T-helper 17 cell (primary cell): Measurements from ENCODE around the gene ICAM1. TPM values are rescaled to one million over a fixed set of nuclear protein-coding genes. Genes with fewer than 3 reads are reported as not detected.

Source experiments
- ATAC-seq: fragments of 150-1000 bp; cut with Tn5 transposase; 2 replicates; pipeline ENCODE4 v1.10.0; 2021; ENCODE audit warnings: mild to moderate bottlenecking, moderate library complexity
- DNase-seq, 3 donors: peaks; one replicate each; pipeline versions ENCODE4 v3.0.0 to v3.0.0-alpha.2; 2020 to 2021
- H3K9me3 ChIP-seq: one replicate; pipeline ENCODE4 v1.7.0; 2013; ENCODE audit warnings: low read length, mild to moderate bottlenecking; ENCODE audit not compliant: control insufficient read depth, poor library complexity, severe bottlenecking
- H3K27ac Mint-ChIP-seq: one replicate; pipeline ENCODE4 v1.8.0; 2022; ENCODE audit warnings: mild to moderate bottlenecking, moderate library complexity, mixed read lengths
- H3K27me3 Mint-ChIP-seq: one replicate; pipeline ENCODE4 v1.8.0; 2022; ENCODE audit warnings: mixed read lengths
- H3K36me3 Mint-ChIP-seq: one replicate; pipeline ENCODE4 v1.8.0; 2022; ENCODE audit warnings: low read depth, mixed read lengths
- H3K4me1 Mint-ChIP-seq: one replicate; pipeline ENCODE4 v1.8.0; 2022; ENCODE audit warnings: mild to moderate bottlenecking, mixed read lengths
- H3K4me3 Mint-ChIP-seq: one replicate; pipeline ENCODE4 v1.8.0; 2022; ENCODE audit warnings: mild to moderate bottlenecking, moderate library complexity, mixed read lengths
- total RNA-seq, 4 donors: library from RNA in 2 of 4; stranded (reverse) in 2 of 4; gene quantifications; one replicate each; pipeline ENCODE4 v1.2.3 and lab custom pipeline; 2022 to 2026

ICAM1 gene
- total RNA-seq (10 to 100 TPM; 18.7 to 28.1 TPM), total RNA-seq (lab: John Stamatoyannopoulos, UW) (19.9 to 21.6 reads per million in 2 donors)

- Mint-ChIP-seq H3K27me3 (no peaks in the 10 kb centered on the region), H3K36me3 (peaks cover 2% of the 10 kb centered on the region), H3K27ac (peak within 1 kb of the TSS; percentile 93), H3K4me3 (peak within 1 kb of the TSS; percentile 89), H3K4me1 (peaks cover 25% of the 10 kb centered on the region)
- H3K9me3 ChIP-seq = no peaks in the 10 kb centered on the region
- ATAC-seq = peak; percentile 68
- peak; percentile 53 to 63 (median 62) for DNase-seq
These were observed at the start of gene ICAM1 for GRCh38 chr19:10270616-10271394. Gene ICAM1, plus strand, starts transcription at chr19:10271120. Its CDS starts 40 bp downstream, at chr19:10271160.

GRCh38 chr19:10222201-10222890 lies 48.6 kb upstream of the ICAM1 start:
- Mint-ChIP-seq H3K4me3 (no peak overlapping the region), H3K27me3 (no peaks in the 10 kb centered on the region), H3K4me1 (peaks cover 16% of the 10 kb centered on the region), H3K36me3 (peaks cover 7% of the 10 kb centered on the region), H3K27ac (peak overlapping the region; percentile 87)
- DNase-seq = no peak
- no peak for ATAC-seq
- no peaks in the 10 kb centered on the region for H3K9me3 ChIP-seq

- Mint-ChIP-seq H3K27me3 (no peaks in the 10 kb centered on the region), H3K4me3 (peak overlapping the region; percentile 50), H3K36me3 (peaks cover 7% of the 10 kb centered on the region), H3K4me1 (peaks cover 16% of the 10 kb centered on the region), H3K27ac (peak overlapping the region; percentile 61)
- no peak for DNase-seq
- H3K9me3 ChIP-seq = no peaks in the 10 kb centered on the region
- ATAC-seq = no peak
These were observed 47.3 kb upstream of the ICAM1 start for GRCh38 chr19:10223488-10224213.

GRCh38 chr19:10224337-10224736 lies 46.6 kb upstream of the ICAM1 start:
- H3K9me3 ChIP-seq = no peaks in the 10 kb centered on the region
- Mint-ChIP-seq H3K27ac (peak overlapping the region; percentile 61), H3K36me3 (peaks cover 7% of the 10 kb centered on the region), H3K4me1 (peaks cover 16% of the 10 kb centered on the region), H3K4me3 (no peak overlapping the region), H3K27me3 (no peaks in the 10 kb centered on the region)
- ATAC-seq (no peak), DNase-seq (no peak)

GRCh38 chr19:10226021-10226375 lies 44.9 kb upstream of the ICAM1 start:
- H3K9me3 ChIP-seq = no peaks in the 10 kb centered on the region
- Mint-ChIP-seq H3K27me3 (no peaks in the 10 kb centered on the region), H3K36me3 (peaks cover 7% of the 10 kb centered on the region), H3K27ac (peak overlapping the region; percentile 63), H3K4me1 (peaks cover 23% of the 10 kb centered on the region), H3K4me3 (no peak overlapping the region)
- ATAC-seq (no peak), DNase-seq (no peak)

- H3K9me3 ChIP-seq = no peaks in the 10 kb centered on the region
- no peaks in the 10 kb centered on the region for H3K27me3 Mint-ChIP-seq
- H3K27ac Mint-ChIP-seq = peak overlapping the region; percentile 63
- peaks cover 6% of the 10 kb centered on the region for H3K36me3 Mint-ChIP-seq
- ATAC-seq (no peak), DNase-seq (no peak)
- H3K4me3 Mint-ChIP-seq = no peak overlapping the region
- H3K4me1 Mint-ChIP-seq = peaks cover 23% of the 10 kb centered on the region
These were observed 44.4 kb upstream of the ICAM1 start for GRCh38 chr19:10226376-10227025.

- no peaks in the 10 kb centered on the region for H3K27me3 Mint-ChIP-seq
- peaks cover 27% of the 10 kb centered on the region for H3K4me1 Mint-ChIP-seq
- peaks cover 5% of the 10 kb centered on the region for H3K36me3 Mint-ChIP-seq
- H3K27ac Mint-ChIP-seq = no peak overlapping the region
- no peaks in the 10 kb centered on the region for H3K9me3 ChIP-seq
- H3K4me3 Mint-ChIP-seq = no peak overlapping the region
- no peak for ATAC-seq
- no peak for DNase-seq
These were observed 43.6 kb upstream of the ICAM1 start for GRCh38 chr19:10227026-10227971.

- peaks cover 25% of the 10 kb centered on the region for H3K4me1 Mint-ChIP-seq
- H3K27ac Mint-ChIP-seq = peak overlapping the region; percentile 93
- ATAC-seq = no peak
- H3K27me3 Mint-ChIP-seq = no peaks in the 10 kb centered on the region
- no peak for DNase-seq
- no peak overlapping the region for H3K4me3 Mint-ChIP-seq
- H3K36me3 Mint-ChIP-seq = peaks cover 3% of the 10 kb centered on the region
- no peaks in the 10 kb centered on the region for H3K9me3 ChIP-seq
These were observed 42.5 kb upstream of the ICAM1 start for GRCh38 chr19:10228393-10228792.

- DNase-seq (peak in 2 of 3 donors; percentile 20 to 25), ATAC-seq (no peak)
- Mint-ChIP-seq H3K27ac (peak overlapping the region; percentile 93), H3K4me1 (peaks cover 25% of the 10 kb centered on the region), H3K27me3 (no peaks in the 10 kb centered on the region), H3K4me3 (peak overlapping the region; percentile 93), H3K36me3 (peaks cover 3% of the 10 kb centered on the region)
- no peaks in the 10 kb centered on the region for H3K9me3 ChIP-seq
These were observed 42.0 kb upstream of the ICAM1 start for GRCh38 chr19:10228920-10229319.

- no peaks in the 10 kb centered on the region for H3K9me3 ChIP-seq
- H3K4me1 Mint-ChIP-seq = peaks cover 24% of the 10 kb centered on the region
- H3K36me3 Mint-ChIP-seq = no peaks in the 10 kb centered on the region
- peak; percentile 63 to 74 (median 64) for DNase-seq
- no peaks in the 10 kb centered on the region for H3K27me3 Mint-ChIP-seq
- H3K4me3 Mint-ChIP-seq = peak overlapping the region; percentile 93
- peak; percentile 82 for ATAC-seq
- H3K27ac Mint-ChIP-seq = peak overlapping the region; percentile 93
These were observed 40.6 kb upstream of the ICAM1 start for GRCh38 chr19:10230173-10230860.

GRCh38 chr19:10230861-10231611 lies 39.9 kb upstream of the ICAM1 start, which contains the start of gene S1PR2:
Gene S1PR2, minus strand, starts transcription at chr19:10231331. Its CDS starts 6,426 bp downstream, at chr19:10224905.
- H3K27me3 Mint-ChIP-seq = no peaks in the 10 kb centered on the region
- ATAC-seq = peak; percentile 50
- peak within 1 kb of the TSS; percentile 93 for H3K4me3 Mint-ChIP-seq
- peaks cover 29% of the 10 kb centered on the region for H3K4me1 Mint-ChIP-seq
- H3K36me3 Mint-ChIP-seq = no peaks in the 10 kb centered on the region
- peak within 1 kb of the TSS; percentile 93 for H3K27ac Mint-ChIP-seq
- peak; percentile 61 to 72 (median 64) for DNase-seq
- no peaks in the 10 kb centered on the region for H3K9me3 ChIP-seq
